T-helper 1 cell treated with Interleukin-12 subunit alpha and Interleukin-12 subunit beta and Interleukin-4 antibody, amounts not matched to agents 30 μg/mL and 1 μg/mL, for 36 hours (primary cell): ENCODE measurements around the gene RGPD3.
"Not testable (repeated sequence)": the region's sequence is repeated elsewhere in the genome, so short reads cannot be mapped to it uniquely, and the experiment has no call there.

Source experiments
- H3K27ac Mint-ChIP-seq: one replicate; pipeline ENCODE4 v1.8.0; 2021; ENCODE audit warnings: mild to moderate bottlenecking, mixed read lengths
- H3K27me3 Mint-ChIP-seq: one replicate; pipeline ENCODE4 v1.8.0; 2021; ENCODE audit warnings: low read depth, mixed read lengths
- H3K36me3 Mint-ChIP-seq: one replicate; pipeline ENCODE4 v1.8.0; 2021; ENCODE audit warnings: low read depth, mixed read lengths
- H3K4me1 Mint-ChIP-seq: one replicate; pipeline ENCODE4 v1.8.0; 2021; ENCODE audit warnings: low read depth, mixed read lengths
- H3K4me3 Mint-ChIP-seq: one replicate; pipeline ENCODE4 v1.8.0; 2021; ENCODE audit warnings: mild to moderate bottlenecking, moderate library complexity, mixed read lengths
- H3K9me3 Mint-ChIP-seq: one replicate; pipeline ENCODE4 v1.8.0; 2021; ENCODE audit warnings: mixed read lengths

The RGPD3 gene

DNA sequence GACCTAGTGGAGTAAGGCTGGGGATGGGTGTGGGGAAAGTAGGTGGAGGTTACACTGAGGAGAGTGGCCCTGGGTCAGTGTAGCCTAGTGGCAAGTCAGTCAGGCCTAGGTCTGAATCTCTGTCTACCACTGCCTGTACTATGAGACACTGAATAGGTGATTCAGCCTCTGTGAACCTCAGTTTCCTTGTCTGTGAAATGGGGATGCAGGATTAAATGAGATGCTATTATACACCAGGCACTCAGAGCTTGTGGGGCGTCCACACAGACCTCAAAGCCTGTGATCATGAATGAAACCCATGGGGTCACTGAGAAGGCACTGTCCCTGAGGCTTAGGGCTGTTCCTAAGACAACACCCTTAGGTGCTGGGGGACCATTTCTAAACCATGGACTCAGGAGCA is 30.3 kb upstream of the RGPD3 start:
- H3K9me3 Mint-ChIP-seq, H3K27me3 Mint-ChIP-seq, H3K4me3 Mint-ChIP-seq, H3K4me1 Mint-ChIP-seq, H3K27ac Mint-ChIP-seq, H3K36me3 Mint-ChIP-seq: not testable (repeated sequence)

DNA sequence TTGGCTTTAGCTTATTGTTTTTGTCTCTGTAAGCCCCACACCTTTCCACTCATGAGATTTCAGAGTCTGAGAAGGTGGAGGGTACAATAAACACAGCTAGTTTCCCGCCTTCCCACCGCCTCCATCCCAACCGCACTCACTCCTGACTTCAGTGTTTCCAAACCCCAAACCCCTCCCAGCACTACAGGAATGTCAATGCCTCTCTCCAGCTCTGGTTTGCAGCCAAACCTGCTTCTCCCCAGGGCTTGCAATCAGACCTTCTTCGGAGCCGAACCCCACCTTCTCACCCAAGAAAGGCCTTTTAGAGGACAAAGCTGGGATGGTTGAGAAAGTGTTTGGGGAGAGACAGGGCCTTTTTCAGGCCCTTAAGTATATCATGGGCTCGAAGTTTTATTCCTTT is 24.7 kb upstream of the RGPD3 start:
- H3K36me3 Mint-ChIP-seq, H3K4me1 Mint-ChIP-seq, H3K27me3 Mint-ChIP-seq, H3K27ac Mint-ChIP-seq, H3K9me3 Mint-ChIP-seq, H3K4me3 Mint-ChIP-seq: not testable (repeated sequence)

DNA sequence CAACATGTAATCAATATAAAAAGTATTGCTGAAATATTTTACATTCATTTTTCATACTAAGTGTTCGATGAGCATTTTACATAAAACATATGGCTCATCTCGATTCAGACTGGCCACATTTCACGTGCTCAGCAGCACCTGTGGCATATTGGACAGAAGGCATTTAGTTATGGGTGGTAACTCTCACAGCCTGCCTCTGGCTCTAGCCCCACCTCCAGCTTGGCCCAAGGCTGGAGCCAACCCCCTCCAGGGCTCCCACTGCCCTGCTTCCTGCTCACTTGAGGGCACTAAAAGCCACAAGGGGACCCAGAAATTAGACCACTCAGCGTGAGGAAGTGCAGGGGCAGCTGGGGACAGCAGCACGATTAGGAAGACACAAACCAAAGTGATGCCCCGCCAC is 24.2 kb upstream of the RGPD3 start:
- H3K9me3 Mint-ChIP-seq, H3K27ac Mint-ChIP-seq, H3K4me3 Mint-ChIP-seq, H3K4me1 Mint-ChIP-seq, H3K36me3 Mint-ChIP-seq, H3K27me3 Mint-ChIP-seq: not testable (repeated sequence)

DNA sequence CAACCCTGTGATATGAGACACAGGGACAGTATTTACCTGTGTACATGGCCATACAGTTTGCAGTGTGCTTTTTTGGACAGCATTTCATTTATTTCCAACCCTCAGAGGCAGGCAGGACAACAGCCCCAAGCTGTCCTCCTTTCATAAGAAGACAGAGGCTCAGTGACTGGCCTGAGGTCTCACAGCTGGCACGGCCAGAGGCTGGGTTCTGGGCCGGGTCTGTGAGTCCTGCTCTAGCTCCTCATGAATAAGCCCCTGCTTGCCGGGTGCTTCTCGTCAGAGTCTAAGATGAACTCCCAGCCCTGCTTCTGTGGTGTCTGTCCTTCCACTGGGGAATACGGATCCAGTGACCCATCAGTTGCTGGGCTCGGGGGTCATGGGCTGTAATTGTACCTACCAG is 21.5 kb upstream of the RGPD3 start:
- H3K4me3 Mint-ChIP-seq, H3K27ac Mint-ChIP-seq, H3K27me3 Mint-ChIP-seq, H3K9me3 Mint-ChIP-seq, H3K36me3 Mint-ChIP-seq, H3K4me1 Mint-ChIP-seq: not testable (repeated sequence)

DNA sequence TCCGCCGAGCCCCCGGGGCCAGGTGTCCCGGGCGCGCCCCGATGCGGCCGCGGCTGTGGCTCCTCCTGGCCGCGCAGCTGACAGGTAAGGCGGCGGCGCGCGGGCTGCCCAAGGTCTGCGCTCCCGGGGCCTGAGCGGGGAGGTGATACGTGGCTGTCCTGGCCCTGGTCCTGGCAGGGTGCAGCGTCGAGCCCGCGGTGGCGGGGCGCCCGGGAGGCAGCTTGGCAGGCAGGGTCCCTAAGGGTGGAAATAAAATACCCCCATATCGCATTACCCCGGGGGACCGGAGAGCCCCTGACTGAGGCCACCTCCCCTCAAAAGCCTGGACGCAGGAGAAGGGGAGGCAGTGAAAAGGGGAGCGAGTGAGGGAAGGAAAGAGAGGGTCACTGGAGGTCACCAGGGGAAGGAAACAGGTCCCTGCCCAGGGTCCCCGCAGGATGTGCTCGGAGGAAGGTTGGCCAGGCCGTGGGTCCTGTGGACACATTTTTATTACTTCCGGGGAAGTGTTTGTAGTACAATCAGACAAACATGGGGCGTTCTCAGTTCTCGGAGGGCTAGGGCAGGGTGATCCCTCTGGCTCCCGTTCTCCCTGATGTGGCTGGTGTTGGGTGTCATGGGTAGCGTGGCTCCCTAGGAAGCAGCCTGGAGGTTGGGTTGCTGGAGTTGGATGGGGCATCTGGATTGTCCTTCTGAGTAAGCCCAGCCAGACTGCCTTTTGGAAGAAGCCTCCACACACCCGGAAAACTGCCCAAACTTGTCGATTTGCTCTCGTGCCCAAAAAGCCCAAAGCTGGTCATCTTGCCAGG is 19.4 kb upstream of the RGPD3 start:
- not testable (repeated sequence) for H3K4me3 Mint-ChIP-seq

DNA sequence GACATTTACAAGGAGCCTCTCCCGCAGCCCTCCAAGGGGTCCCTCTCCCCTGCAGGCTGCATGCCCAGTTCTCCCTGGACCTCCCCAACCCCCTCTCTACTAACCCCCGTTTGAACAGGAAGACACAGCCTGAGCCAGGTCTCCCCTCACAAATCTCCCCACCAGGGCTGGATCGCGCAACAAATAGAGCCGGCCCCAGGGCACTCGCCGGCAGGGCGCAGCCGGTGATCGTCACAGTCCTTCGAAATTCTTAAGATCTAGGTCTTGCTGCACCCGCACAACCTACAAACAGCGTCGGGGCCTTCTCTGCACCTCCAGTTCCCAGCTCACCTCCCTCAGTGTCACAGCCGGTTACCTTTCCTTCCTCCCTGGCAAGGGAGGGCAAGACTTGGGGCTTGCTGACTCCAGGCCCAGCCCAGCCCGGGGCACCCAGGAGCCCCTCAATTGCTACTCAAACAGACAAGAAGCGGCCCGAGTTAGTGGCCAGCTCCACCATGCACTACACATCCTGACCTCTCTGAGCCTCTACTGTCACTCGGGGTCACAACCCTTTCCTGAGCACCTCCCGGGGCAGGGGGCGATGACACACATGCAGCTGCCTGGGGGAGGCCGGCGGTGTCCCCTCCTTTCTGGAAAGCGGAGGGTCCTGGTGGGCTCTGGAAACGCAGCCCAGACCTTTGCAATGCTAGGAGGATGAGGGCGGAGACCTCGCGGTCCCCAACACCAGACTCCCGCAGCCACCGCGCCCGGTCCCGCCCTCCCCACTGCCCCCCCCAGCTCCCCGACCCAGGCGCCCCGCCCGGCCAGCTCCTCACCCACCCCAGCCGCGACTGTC is 18.6 kb upstream of the RGPD3 start, which contains the start of gene CD8B2:
Gene CD8B2, plus strand, starts transcription at position 814 of the 835 bp plus-strand sequence. CDS start 63 bp downstream, outside the sequence.
- not testable (repeated sequence) for H3K36me3 Mint-ChIP-seq, H3K9me3 Mint-ChIP-seq, H3K4me3 Mint-ChIP-seq, H3K27ac Mint-ChIP-seq, H3K4me1 Mint-ChIP-seq
- peaks cover 14% of the 10 kb centered on the region for H3K27me3 Mint-ChIP-seq

More for the DNA sequence above, 19.4 kb upstream of the RGPD3 start:
- H3K27ac Mint-ChIP-seq, H3K36me3 Mint-ChIP-seq, H3K4me1 Mint-ChIP-seq, H3K9me3 Mint-ChIP-seq: not testable (repeated sequence)
- peaks cover 14% of the 10 kb centered on the region for H3K27me3 Mint-ChIP-seq

DNA sequence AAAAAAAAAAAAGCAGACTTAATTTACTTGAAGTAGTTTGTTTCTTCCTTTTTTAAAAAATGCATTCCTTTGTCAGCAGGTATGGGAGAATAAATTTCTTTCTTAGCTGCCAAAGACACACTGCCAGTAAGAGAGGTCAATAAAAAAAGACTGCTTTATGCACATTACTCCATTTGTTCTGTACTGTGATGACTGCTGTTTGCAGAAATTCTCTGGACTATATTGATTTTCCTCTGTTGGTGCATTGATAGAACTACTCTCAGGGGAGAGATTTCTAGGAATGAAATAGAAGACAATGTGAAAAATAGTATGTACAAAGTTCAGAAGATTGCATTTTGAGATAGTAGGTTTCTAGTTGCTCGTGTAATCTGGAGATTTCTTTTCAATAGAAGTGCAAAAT is 11.3 kb upstream of the RGPD3 start:
- not testable (repeated sequence) for H3K4me3 Mint-ChIP-seq, H3K4me1 Mint-ChIP-seq, H3K27me3 Mint-ChIP-seq, H3K27ac Mint-ChIP-seq, H3K9me3 Mint-ChIP-seq, H3K36me3 Mint-ChIP-seq

DNA sequence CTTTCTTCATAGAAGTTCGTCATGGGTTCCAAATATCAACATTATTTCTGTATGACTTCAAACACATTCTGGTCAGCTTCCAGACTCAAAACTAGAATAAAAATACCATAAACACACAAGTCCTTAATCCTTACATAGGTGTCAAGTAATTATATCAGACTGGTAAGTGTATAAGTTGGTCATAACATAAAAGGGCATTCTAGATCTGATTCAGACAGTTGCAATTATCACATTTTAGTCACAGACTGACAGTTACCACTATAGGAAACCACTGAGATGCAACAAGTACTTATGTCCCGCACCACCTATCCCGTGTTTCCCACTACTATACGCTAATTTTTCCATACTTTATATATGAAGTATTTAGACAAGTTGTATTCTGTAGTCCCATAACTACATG is 9.4 kb upstream of the RGPD3 start:
- not testable (repeated sequence) for H3K4me1 Mint-ChIP-seq, H3K9me3 Mint-ChIP-seq, H3K36me3 Mint-ChIP-seq, H3K27me3 Mint-ChIP-seq, H3K4me3 Mint-ChIP-seq, H3K27ac Mint-ChIP-seq

DNA sequence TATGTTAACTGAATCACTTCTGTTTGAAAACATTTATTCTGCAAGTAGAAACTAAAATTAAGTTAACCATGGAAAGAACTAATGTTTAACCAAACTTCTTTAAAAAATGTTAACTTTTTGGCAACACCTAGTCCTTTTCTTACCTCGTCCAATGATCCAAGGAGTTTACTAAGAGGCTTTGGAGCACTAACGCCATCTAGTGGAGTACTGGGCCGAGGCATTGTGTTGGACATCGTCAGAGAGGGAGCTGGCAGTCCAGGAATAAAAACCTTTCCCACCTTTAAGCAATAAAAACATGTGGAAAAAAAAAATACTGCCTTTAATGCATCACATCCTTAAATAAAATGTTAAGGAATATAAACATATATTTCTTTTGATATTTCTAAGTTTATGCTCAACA is 2.4 kb upstream of the RGPD3 start:
- H3K4me1 Mint-ChIP-seq, H3K4me3 Mint-ChIP-seq, H3K9me3 Mint-ChIP-seq, H3K36me3 Mint-ChIP-seq, H3K27ac Mint-ChIP-seq, H3K27me3 Mint-ChIP-seq: not testable (repeated sequence)

DNA sequence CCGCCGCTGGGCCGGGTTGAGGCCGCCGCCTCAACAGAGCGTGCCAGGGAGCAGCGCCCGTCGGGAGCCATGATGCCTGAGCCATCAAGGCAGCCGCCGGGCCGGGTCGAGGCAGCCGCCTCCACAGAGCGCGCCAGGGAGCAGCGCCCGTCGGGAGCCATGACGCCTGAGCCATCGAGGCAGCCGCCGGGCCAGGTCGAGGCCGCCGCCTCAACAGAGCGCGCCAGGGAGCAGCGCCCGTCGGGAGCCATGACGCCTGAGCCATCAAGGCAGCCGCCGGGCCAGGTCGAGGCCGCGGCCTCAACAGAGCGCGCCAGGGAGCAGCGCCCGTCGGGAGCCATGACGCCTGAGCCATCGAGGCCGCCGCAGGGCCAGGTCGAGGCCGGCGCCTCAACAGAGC is 697 bp downstream of the RGPD3 start:
- not testable (repeated sequence) for H3K4me1 Mint-ChIP-seq, H3K27me3 Mint-ChIP-seq, H3K27ac Mint-ChIP-seq, H3K4me3 Mint-ChIP-seq, H3K36me3 Mint-ChIP-seq, H3K9me3 Mint-ChIP-seq

DNA sequence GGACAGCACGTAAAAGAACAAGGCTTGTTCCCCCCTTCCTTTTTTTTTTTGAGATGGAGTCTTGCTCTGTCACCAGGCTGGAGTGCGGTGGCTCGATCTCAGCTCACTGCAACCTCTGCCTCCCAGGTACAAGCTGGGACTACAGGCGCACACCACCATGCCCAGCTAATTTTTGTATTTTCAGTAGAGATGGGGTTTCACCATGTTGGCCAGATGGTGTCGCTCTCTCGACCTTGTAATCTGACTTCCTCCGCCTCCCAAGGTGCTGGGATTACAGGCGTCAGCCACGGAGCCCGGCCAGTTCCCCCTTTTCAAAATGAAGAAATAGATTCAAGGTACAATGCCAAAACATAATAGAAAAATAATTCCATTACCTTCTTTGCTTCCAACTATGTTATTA is 6.3 kb downstream of the RGPD3 start:
- H3K4me3 Mint-ChIP-seq, H3K4me1 Mint-ChIP-seq, H3K27ac Mint-ChIP-seq, H3K27me3 Mint-ChIP-seq, H3K36me3 Mint-ChIP-seq, H3K9me3 Mint-ChIP-seq: not testable (repeated sequence)

DNA sequence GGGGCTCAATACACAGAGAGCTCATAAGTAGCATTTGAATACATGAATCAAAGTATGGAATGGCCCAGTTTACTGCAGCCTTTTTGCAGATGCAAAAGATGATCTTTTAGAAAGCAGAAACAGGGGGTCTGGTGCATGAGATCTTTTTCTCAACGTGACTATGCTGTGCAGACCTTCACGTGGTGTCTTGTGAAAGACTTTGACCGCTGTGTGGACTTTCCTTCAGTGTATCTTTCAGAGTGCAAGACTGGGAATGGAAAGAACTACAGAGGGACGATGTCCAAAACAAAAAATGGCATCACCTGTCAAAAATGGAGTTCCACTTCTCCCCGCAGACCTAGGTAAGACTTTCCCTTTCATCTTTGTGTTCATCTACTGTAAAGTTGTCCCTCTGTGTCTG is 77.5 kb downstream of the RGPD3 start:
- H3K9me3 Mint-ChIP-seq, H3K36me3 Mint-ChIP-seq, H3K27ac Mint-ChIP-seq, H3K4me3 Mint-ChIP-seq, H3K27me3 Mint-ChIP-seq, H3K4me1 Mint-ChIP-seq: not testable (repeated sequence)

DNA sequence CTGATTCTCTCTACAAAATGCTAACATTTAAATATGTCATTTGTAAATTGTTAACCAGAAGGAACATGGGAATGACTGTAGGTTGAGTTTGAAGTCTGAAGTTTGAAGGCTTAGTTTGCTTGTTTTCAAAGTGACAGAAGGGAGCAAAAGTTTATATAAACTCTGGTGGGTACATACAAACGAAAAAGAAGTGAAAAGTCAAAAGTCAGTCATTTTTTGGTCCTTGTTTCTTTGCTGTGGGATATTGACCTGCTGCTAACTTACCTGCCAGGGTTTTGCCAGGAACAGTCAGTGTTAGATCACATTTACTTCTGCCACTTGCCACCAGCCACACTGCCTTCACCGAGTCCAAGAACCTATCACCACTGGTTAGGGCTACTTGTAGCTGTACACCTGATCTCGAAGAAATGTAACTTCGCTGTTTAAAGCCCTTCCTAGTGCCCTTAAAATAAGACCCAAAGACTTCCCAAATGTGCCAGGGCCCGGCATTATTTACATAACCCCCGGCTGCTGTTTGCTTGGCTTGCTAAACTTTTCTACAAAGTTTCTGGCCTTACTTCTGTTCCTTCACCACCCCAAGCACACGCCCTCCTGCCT is 79.3 kb downstream of the RGPD3 start:
- not testable (repeated sequence) for H3K4me3 Mint-ChIP-seq, H3K9me3 Mint-ChIP-seq, H3K27me3 Mint-ChIP-seq, H3K36me3 Mint-ChIP-seq, H3K27ac Mint-ChIP-seq, H3K4me1 Mint-ChIP-seq

DNA sequence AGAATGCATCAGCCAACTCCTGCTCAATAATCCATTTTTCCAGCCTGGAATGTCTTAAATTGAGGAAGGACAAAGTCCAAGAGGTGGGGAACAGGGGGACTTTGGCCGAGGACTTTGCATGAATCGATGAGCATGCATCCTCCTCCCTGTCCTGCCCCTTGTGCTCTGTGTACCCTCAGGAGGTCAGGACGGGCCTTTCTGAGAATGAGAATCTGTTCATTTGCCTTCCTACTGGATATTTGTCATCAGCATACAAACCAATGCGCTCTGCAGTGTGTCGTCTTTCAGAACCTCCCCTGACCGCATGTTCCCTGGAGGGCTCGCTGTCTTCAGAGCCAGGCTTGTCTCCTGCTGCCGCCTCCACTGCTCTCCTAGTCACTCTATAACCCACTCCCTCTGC is 83.7 kb downstream of the RGPD3 start:
- H3K4me1 Mint-ChIP-seq, H3K4me3 Mint-ChIP-seq, H3K36me3 Mint-ChIP-seq, H3K27ac Mint-ChIP-seq, H3K9me3 Mint-ChIP-seq: not testable (repeated sequence)
- H3K27me3 Mint-ChIP-seq, result peaks cover 16% of the 10 kb centered on the region

DNA sequence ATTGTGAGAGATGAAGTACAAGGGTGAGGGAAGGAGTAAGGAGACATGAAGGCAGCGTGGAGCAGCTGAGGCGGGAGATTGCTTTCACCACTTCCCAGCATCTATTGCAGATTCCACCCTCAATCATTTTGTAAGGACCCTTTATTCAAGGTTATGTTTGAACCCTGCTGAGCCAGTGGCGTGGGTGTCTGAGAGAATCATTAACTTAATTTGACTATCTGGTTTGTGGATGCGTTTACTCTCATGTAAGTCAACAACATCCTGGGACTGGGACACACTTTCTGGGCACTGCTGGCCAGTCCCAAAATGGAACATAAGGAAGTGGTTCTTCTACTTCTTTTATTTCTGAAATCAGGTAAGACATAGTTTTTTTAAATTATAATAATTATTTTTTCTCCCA is 86.3 kb downstream of the RGPD3 start:
- H3K9me3 Mint-ChIP-seq, H3K36me3 Mint-ChIP-seq, H3K27ac Mint-ChIP-seq, H3K4me3 Mint-ChIP-seq, H3K4me1 Mint-ChIP-seq: not testable (repeated sequence)
- H3K27me3 Mint-ChIP-seq, result peaks cover 12% of the 10 kb centered on the region
